Measurements from ENCODE around the gene HP. TPM values are rescaled to one million over a fixed set of nuclear protein-coding genes. Genes with fewer than 3 reads are reported as not detected.

HP gene
- total and polyA plus RNA-seq, 2 of the 8 experiments (the other 6 are each of a cell fraction or from before 2014, with no cell fraction given) = not detected

GRCh38 chr16:72050769-72051464 lies 3.4 kb upstream of the HP start:
- POLR2A ChIA-PET (ENCODE audit: partially characterized antibody) = interaction anchor here (0.8 to 1.2 kb wide), 3 partner anchors 10 to 43 kb away, joined by 3 to 4 read pairs (median 3); partner anchors contain the start of genes DHX38 and TXNL4B

More at GRCh38 chr16:72050769-72051464, 3.4 kb upstream of the HP start:
- Histone ChIP-seq H2BK20ac (ENCODE audit: low read length) (no peak overlapping the region), H2BK12ac (ENCODE audit: low read depth, low read length) (no peak overlapping the region), H2BK120ac (replicated peaks; ENCODE audit: low read depth, low read length) (no peak overlapping the region), H3K4me1 (replicated peaks in 1 of 4; ENCODE audit: control insufficient read depth in 3 of 4, insufficient read depth in 4 of 4, low read length in 3 of 4) (no peaks in the 10 kb centered on the region), H3K4me3 (ENCODE audit: extremely low read depth in 1 of 4, insufficient read depth in 2 of 4, low read depth in 3 of 4, low read length in 4 of 4) (no peak overlapping the region), H2BK5ac (ENCODE audit: low read depth, low read length) (no peak overlapping the region), H3K9me3 (ENCODE audit: insufficient read depth in 2 of 2, low read depth in 1 of 2, low read length in 1 of 2) (no peaks in the 10 kb centered on the region), H3K14ac (ENCODE audit: insufficient read length) (no peak overlapping the region), H4K8ac (ENCODE audit: extremely low read depth, insufficient read depth, low read length) (no peak overlapping the region), H4K20me1 (replicated peaks in 1 of 2; ENCODE audit: control insufficient read depth in 1 of 2, insufficient read depth in 2 of 2, low read length in 2 of 2) (no peaks in the 10 kb centered on the region), H3K23ac (ENCODE audit: insufficient read length) (no peak overlapping the region), H2AK5ac (ENCODE audit: low read depth, low read length) (no peak overlapping the region), H3K27ac (ENCODE audit: low read depth, low read length) (no peak overlapping the region), H3K79me2 (ENCODE audit: control insufficient read depth in 1 of 2, insufficient read depth in 2 of 2, low read length in 2 of 2) (no peaks in the 10 kb centered on the region), H3K9ac (replicated peaks in 1 of 4; ENCODE audit: extremely low read depth in 1 of 4, low read depth in 3 of 4, low read length in 3 of 4) (no peak overlapping the region), H3K36me3 (ENCODE audit: control insufficient read depth in 2 of 4, insufficient read depth in 4 of 4, low read length in 3 of 4) (no peaks in the 10 kb centered on the region), H3K18ac (ENCODE audit: extremely low read depth, low read length) (no peak overlapping the region), H3K23me2 (ENCODE audit: low read depth, low read length) (no peaks in the 10 kb centered on the region), H3K27me3 (replicated peaks in 1 of 4; ENCODE audit: control insufficient read depth in 3 of 4, extremely low read depth in 1 of 4, insufficient read depth in 3 of 4, low read length in 3 of 4) (no peaks in the 10 kb centered on the region), H4K91ac (replicated peaks; ENCODE audit: insufficient read length, low read length) (no peak overlapping the region), H3K4ac (replicated peaks; ENCODE audit: insufficient read length, low read depth, low read length) (no peak overlapping the region), H4K5ac (ENCODE audit: insufficient read length, low read depth, low read length) (no peak overlapping the region), H3K56ac (replicated peaks; ENCODE audit: insufficient read length, low read depth, low read length) (no peak overlapping the region), H2AFZ (ENCODE audit: low read length) (no peak overlapping the region), H3K79me1 (ENCODE audit: low read depth, low read length) (no peaks in the 10 kb centered on the region), H3K4me2 (ENCODE audit: insufficient read depth in 1 of 2, low read depth in 2 of 2, low read length in 2 of 2) (no peak overlapping the region), H2BK15ac (ENCODE audit: low read length) (no peak overlapping the region)
- FAIRE-seq = no peak
- DNase-seq (ENCODE audit: low read depth in 1 of 2, low spot score in 2 of 2) = no peak
- 91% methylated on average over 4 of the region's 4 CpGs; no CpG with 5 or more reads in 1 of the 2 experiments for WGBS, 2 experiments (ENCODE audit: extremely low coverage in 1 of 2, insufficient coverage in 1 of 2, insufficient read length in 1 of 2, insufficient replicate concordance in 2 of 2, low coverage in 1 of 2, low lambda C conversion rate in 2 of 2, missing lambda C conversion rate in 1 of 2)
- CTCF ChIA-PET (ENCODE audit: partially characterized antibody) = interaction anchor here (1.0 to 1.6 kb wide), 3 partner anchors 13 to 19 kb away, joined by 3 to 4 read pairs (median 3); no protein-coding TSS in a partner anchor
- TF ChIP-seq YY1 (IDR thresholded peaks at IDR 0.05; ENCODE audit: low read depth, low read length) = no peak

All from H1 (cell line).